ENCODE measurements around the gene CGB5.

CGB5 gene

GRCh38 chr19:49059053-49059452 is 15.4 kb downstream of the CGB5 start:
- DNase-seq: no peak

- no peak for DNase-seq
Observed at GRCh38 chr19:49061000-49061399, 17.4 kb downstream of the CGB5 start.

GRCh38 chr19:49061445-49061844 is 17.8 kb downstream of the CGB5 start:
- DNase-seq: no peak

GRCh38 chr19:49064029-49064629 is 20.5 kb downstream of the CGB5 start:
- DNase-seq: no peak

GRCh38 chr19:49064768-49065611 is 21.3 kb downstream of the CGB5 start, which contains the start of gene NTF4:
Gene NTF4, minus strand, starts transcription at chr19:49064818. Its CDS starts 2,821 bp downstream, at chr19:49061997.
- peak; percentile 53 for DNase-seq

GRCh38 chr19:49065905-49066512 is 22.4 kb downstream of the CGB5 start:
- no peak for DNase-seq

- no peak for DNase-seq
Observed at GRCh38 chr19:49067554-49067953, 23.9 kb downstream of the CGB5 start.

- DNase-seq: no peak
Observed at GRCh38 chr19:49069026-49069425, 25.4 kb downstream of the CGB5 start.

GRCh38 chr19:49070416-49070815 is 26.8 kb downstream of the CGB5 start:
- no peak for DNase-seq

GRCh38 chr19:49071860-49072547 is 28.4 kb downstream of the CGB5 start:
- no peak for DNase-seq

GRCh38 chr19:49073514-49074378 is 30.1 kb downstream of the CGB5 start:
- no peak for DNase-seq

- DNase-seq: peak; percentile 24
Observed at GRCh38 chr19:49074869-49075268, 31.2 kb downstream of the CGB5 start.

- DNase-seq: no peak
Observed at GRCh38 chr19:49080392-49080791, 36.7 kb downstream of the CGB5 start.

- no peak for DNase-seq
Observed at GRCh38 chr19:49081273-49081672, 37.6 kb downstream of the CGB5 start.

- no peak for DNase-seq
Observed at GRCh38 chr19:49084206-49085019, 40.8 kb downstream of the CGB5 start.

GRCh38 chr19:49085020-49085867 is 41.6 kb downstream of the CGB5 start, which contains the start of gene SNRNP70:
Gene SNRNP70, plus strand, starts transcription at chr19:49085451. Its CDS starts 964 bp downstream, at chr19:49086415.
- DNase-seq: peak; percentile 98

GRCh38 chr19:49085868-49086232 is 42.2 kb downstream of the CGB5 start:
- no peak for DNase-seq

GRCh38 chr19:49086296-49086695 is 42.6 kb downstream of the CGB5 start:
- no peak for DNase-seq

GRCh38 chr19:49091391-49092038 is 47.9 kb downstream of the CGB5 start:
- no peak for DNase-seq

GRCh38 chr19:49092686-49093085 is 49.0 kb downstream of the CGB5 start:
- DNase-seq: no peak
